Right cardiac atrium (tissue), 5 donors: Measurements from ENCODE around the gene WDR86. TPM values are rescaled to one million over a fixed set of nuclear protein-coding genes. Genes with fewer than 3 reads are reported as not detected.

ENCODE experiments used
- ATAC-seq, 2 donors: fragments of 200-7000 bp; cut with Tn5 transposase; one replicate each; pipeline versions ENCODE4 v1.8.0 to v1.9.1; 2020; ENCODE audit warnings: moderate library complexity in 2 of 2, mild to moderate bottlenecking in 1 of 2
- DNase-seq, 3 donors: peaks; one replicate each; pipeline ENCODE4 v3.0.0-alpha.2; 2020
- H3K27ac ChIP-seq: one replicate; pipeline ENCODE4 v1.5.1; 2013; ENCODE audit warnings: mild to moderate bottlenecking, low read length, control low read depth, moderate library complexity
- H3K27me3 ChIP-seq: one replicate; pipeline ENCODE4 v1.6.1; 2013; ENCODE audit not compliant: control insufficient read depth, insufficient read depth
- H3K4me1 ChIP-seq: one replicate; pipeline ENCODE4 v1.6.1; 2013; ENCODE audit warnings: low read length; ENCODE audit not compliant: control insufficient read depth, insufficient read depth
- H3K4me3 ChIP-seq: one replicate; pipeline ENCODE4 v1.5.1; 2013; ENCODE audit warnings: low read length, control low read depth
- H3K9me3 ChIP-seq: one replicate; pipeline ENCODE4 v1.6.1; 2013; ENCODE audit warnings: low read length; ENCODE audit not compliant: control insufficient read depth
- WGBS: extraction: QIAGEN DNeasy Blood & Tissue Kit; methylation state at CpG from one replicate; pipeline ENCODE4 v1.1.7; 2013; 5-methylcytosine and 5-hydroxymethylcytosine counted together
- intact Hi-C, 4 donors: fragments of 100-400 bp; cut with DNase I; formaldehyde crosslinking; loops; one replicate each; pipeline versions ENCODE4 v1.11.0 to v1.14.0; 2022 to 2023
- polyA plus RNA-seq: library from polyadenylated mRNA; stranded (reverse); fragments of 200-250 nt; gene quantifications from one replicate; pipeline ENCODE4 v1.2.3, GENCODE V29; 2013
- total RNA-seq, 4 donors: library from RNA; stranded (reverse); fragmentation: NEBNext Ultra II Directional; extraction: Animal tissue kit (Norgen Biotek cat#: 25700); gene quantifications; one replicate each; pipeline ENCODE4 v1.2.1, GENCODE V29; 2021
- donor health status: healthy with polysubstance abuse.
- donor health status: DM: no; HTN: yes; CAD: no.
- donor health status: DM: no; HTN: no; CAD: no.
- donor health status: DM: no; HTN: yes; CAD: no; lungs with severe emphysema.
- donor health status: DM: yes; HTN: yes; CAD: no.

WDR86 gene
- total and polyA plus RNA-seq, 5 donors: 0.17 to 0.47 (median 0.18) TPM

DNA sequence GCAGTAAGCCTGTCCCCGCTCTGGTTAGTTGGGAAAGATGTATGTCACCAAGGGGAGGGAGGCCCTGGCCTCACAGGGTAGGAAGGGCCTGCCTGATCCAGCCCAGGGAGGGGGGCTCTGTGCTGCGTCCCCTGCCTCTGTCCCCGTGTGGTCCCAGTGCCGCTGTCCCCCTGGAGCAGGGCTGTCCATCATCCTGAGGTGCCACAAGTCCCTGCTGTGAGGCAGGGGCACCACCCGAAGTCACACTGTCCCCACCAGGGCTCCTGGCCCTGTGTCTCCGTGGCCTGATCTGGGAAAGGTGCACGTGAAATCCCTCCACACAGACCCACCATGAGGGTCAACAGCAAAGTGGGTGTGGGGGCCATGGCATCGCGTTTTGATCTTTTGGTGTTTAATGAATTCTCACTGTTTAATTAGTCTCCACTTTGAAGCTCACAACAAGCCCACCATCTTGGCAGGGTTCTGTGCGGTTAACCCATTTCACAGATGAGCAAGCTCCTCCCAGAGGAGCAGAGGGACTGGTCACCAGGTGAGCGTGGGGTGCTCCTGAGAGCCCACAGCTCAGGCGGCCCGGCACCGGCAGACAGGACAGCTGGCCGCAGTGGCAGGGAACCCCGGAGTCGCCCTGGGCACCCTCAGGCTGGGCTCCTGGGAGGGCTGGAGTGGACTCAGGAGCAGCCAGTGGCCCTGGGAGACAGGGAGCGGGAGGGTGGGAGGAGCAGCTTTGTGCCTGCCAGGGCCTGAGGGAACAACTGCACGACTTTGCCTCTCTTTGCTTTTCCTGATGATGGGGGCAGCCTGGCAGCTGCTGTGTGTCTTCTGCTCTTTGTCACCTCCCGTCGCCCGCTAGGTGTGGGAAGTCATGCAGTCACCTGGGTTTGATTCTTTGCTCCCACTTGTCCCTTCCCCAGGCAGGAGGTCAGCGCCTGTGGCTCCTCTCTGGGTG, 42.1 kb upstream of the WDR86 start:
- intact Hi-C loops: loop anchor here in 1 of 4 donors (2.0 kb wide), 1 partner anchor 83 kb away; no protein-coding TSS in a partner anchor
- Histone ChIP-seq H3K4me3 (no peak overlapping the region), H3K4me1 (no peaks in the 10 kb centered on the region), H3K27me3 (no peaks in the 10 kb centered on the region), H3K27ac (no peak overlapping the region), H3K9me3 (no peaks in the 10 kb centered on the region)
- WGBS: 83% methylated on average over 23 of the region's 23 CpGs
- DNase-seq: peak in 2 of 3 donors; percentile 26 to 32
- no peak for ATAC-seq

DNA sequence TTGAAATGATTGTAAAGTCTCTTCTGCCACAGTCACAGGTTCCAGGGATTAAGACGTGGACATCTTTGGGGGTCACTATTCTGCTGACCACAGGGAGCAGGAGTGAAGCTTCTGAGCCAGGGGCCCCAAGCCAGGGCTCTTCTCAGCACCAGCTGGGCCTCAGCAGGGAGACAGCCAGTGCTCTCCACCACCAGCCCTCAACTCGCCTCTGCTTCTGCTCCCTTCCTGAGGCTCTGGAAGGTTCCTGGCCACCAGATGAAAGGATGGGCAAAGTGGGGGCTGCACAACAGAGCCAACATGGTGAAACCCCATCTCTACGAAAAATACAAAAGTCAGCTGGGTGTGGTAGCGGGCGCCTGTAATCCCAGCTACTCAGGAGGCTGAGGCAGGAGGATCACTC, 41.3 kb upstream of the WDR86 start:
- Histone ChIP-seq H3K9me3 (no peaks in the 10 kb centered on the region), H3K27me3 (no peaks in the 10 kb centered on the region), H3K4me3 (no peak overlapping the region), H3K4me1 (no peaks in the 10 kb centered on the region), H3K27ac (no peak overlapping the region)
- intact Hi-C loops: loop anchor here in 1 of 4 donors (2.0 kb wide), 1 partner anchor 82 kb away; no protein-coding TSS in a partner anchor
- ATAC-seq: no peak
- peak in 1 of 3 donors; percentile 22 for DNase-seq
- WGBS: 81% methylated on average over 5 of the region's 5 CpGs

- no peak for ATAC-seq
- Histone ChIP-seq H3K9me3 (no peaks in the 10 kb centered on the region), H3K27me3 (no peaks in the 10 kb centered on the region), H3K4me1 (no peaks in the 10 kb centered on the region), H3K4me3 (no peak overlapping the region), H3K27ac (no peak overlapping the region)
- WGBS: 85% methylated on average over 9 of the region's 9 CpGs
- intact Hi-C loops: loop anchor here (2.0 to 10.0 kb wide), 3 partner anchors 75 to 83 kb away; no protein-coding TSS in a partner anchor
- DNase-seq: peak in 1 of 3 donors; percentile 20
These were observed 40.2 kb upstream of the WDR86 start for GRCh38 chr7:151449990-151450389.

GRCh38 chr7:151448261-151449252, 38.7 kb upstream of the WDR86 start:
- no peak overlapping the region for H3K27ac ChIP-seq
- 4% methylated on average over 61 of the region's 61 CpGs for WGBS
- peak; percentile 73 to 87 (median 81) for DNase-seq

GRCh38 chr7:151447901-151448260, 38.0 kb upstream of the WDR86 start:
- DNase-seq: peak in 1 of 3 donors; percentile 52

More at GRCh38 chr7:151448261-151449252, 38.7 kb upstream of the WDR86 start:
- peak overlapping the region; percentile 74 for H3K4me3 ChIP-seq
- H3K9me3 ChIP-seq: no peaks in the 10 kb centered on the region
- no peaks in the 10 kb centered on the region for H3K27me3 ChIP-seq
- intact Hi-C loops: loop anchor here in 3 of 4 donors (2.0 to 10.0 kb wide), 3 partner anchors 74 to 81 kb away; no protein-coding TSS in a partner anchor
- H3K4me1 ChIP-seq: no peaks in the 10 kb centered on the region
- peak; percentile 87 to 88 for ATAC-seq

DNA sequence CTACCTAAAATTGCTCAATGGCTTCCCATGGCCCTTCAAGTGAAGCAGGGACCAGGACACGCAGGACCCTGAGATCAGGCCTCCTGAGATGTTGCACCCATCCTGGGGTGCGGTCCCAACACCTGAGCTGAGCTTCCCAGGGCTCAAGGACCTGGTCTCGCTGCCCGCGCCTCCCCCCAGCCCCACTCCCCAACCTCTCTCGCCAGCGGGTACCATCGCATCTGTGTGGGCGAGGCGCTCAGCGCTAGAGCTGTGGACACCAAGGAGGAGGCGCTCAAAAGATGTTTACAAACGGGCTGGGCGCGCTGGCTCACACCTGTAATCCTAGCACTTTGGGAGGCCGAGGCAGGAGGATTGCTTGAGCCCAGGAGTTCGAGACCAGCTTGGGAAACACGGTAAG, 37.5 kb upstream of the WDR86 start:
- ATAC-seq: no peak
- WGBS: 97% methylated on average over 18 of the region's 18 CpGs
- intact Hi-C loops: loop anchor here in 2 of 4 donors (5.0 to 10.0 kb wide), 2 partner anchors 73 to 80 kb away; no protein-coding TSS in a partner anchor

More at GRCh38 chr7:151447901-151448260, 38.0 kb upstream of the WDR86 start:
- Histone ChIP-seq H3K4me3 (peak overlapping the region; percentile 74), H3K4me1 (no peaks in the 10 kb centered on the region), H3K27ac (no peak overlapping the region), H3K9me3 (no peaks in the 10 kb centered on the region), H3K27me3 (no peaks in the 10 kb centered on the region)
- intact Hi-C loops: loop anchor here in 3 of 4 donors (2.0 to 10.0 kb wide), 3 partner anchors 73 to 81 kb away; no protein-coding TSS in a partner anchor
- WGBS: 54% methylated on average over 26 of the region's 26 CpGs
- no peak for ATAC-seq

DNA sequence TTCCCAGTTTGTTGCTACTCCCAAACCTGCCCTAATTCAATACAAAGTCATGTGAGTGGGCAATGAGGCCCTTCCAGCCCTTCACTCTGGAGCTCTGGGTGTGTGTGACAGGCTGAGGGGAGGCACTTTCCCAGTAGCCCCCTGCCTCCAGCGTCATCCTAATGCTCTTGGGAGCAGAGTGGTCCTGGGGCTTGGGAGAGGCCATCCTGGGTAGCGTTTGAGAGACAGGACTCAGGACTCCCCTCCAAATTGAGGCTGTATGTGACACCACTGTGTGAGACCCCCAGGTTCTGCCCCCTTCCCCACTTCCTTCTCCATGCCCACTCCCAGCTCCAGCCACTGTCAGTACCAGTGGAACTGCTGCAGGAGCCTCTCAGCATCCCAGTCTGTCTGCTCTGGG, 36.6 kb upstream of the WDR86 start:
- H3K27ac ChIP-seq: no peak overlapping the region
- H3K27me3 ChIP-seq: no peaks in the 10 kb centered on the region
- no peaks in the 10 kb centered on the region for H3K4me1 ChIP-seq
- no peaks in the 10 kb centered on the region for H3K9me3 ChIP-seq
- WGBS: 90% methylated on average over 2 of the region's 2 CpGs
- no peak overlapping the region for H3K4me3 ChIP-seq
- DNase-seq (no peak), ATAC-seq (no peak)
- intact Hi-C loops: loop anchor here in 2 of 4 donors (5.0 to 10.0 kb wide), 2 partner anchors 72 to 79 kb away; no protein-coding TSS in a partner anchor

More for the DNA sequence above, 37.5 kb upstream of the WDR86 start:
- H3K4me1 ChIP-seq: no peaks in the 10 kb centered on the region
- H3K4me3 ChIP-seq: no peak overlapping the region
- no peak overlapping the region for H3K27ac ChIP-seq
- no peaks in the 10 kb centered on the region for H3K9me3 ChIP-seq
- DNase-seq: peak in 1 of 3 donors; percentile 51
- no peaks in the 10 kb centered on the region for H3K27me3 ChIP-seq

- ATAC-seq: no peak
- Histone ChIP-seq H3K4me3 (no peak overlapping the region), H3K27ac (no peak overlapping the region), H3K27me3 (no peaks in the 10 kb centered on the region), H3K4me1 (no peaks in the 10 kb centered on the region), H3K9me3 (no peaks in the 10 kb centered on the region)
- intact Hi-C loops: loop anchor here in 2 of 4 donors (5.0 to 10.0 kb wide), 2 partner anchors 70 to 77 kb away; no protein-coding TSS in a partner anchor
- 83% methylated on average over 1 of the region's 1 CpG for WGBS
- no peak for DNase-seq
These were observed 34.8 kb upstream of the WDR86 start for GRCh38 chr7:151444632-151445031.

GRCh38 chr7:151442776-151443496, 33.1 kb upstream of the WDR86 start:
- H3K9me3 ChIP-seq: no peaks in the 10 kb centered on the region
- no peak overlapping the region for H3K27ac ChIP-seq
- DNase-seq (no peak), ATAC-seq (no peak)
- WGBS: 72% methylated on average over 10 of the region's 10 CpGs
- no peaks in the 10 kb centered on the region for H3K4me1 ChIP-seq
- H3K4me3 ChIP-seq: no peak overlapping the region
- no peaks in the 10 kb centered on the region for H3K27me3 ChIP-seq
- intact Hi-C loops: loop anchor here in 1 of 4 donors (10.0 kb wide), 1 partner anchor 68 kb away; no protein-coding TSS in a partner anchor
